AG08396 (cell line): ENCODE data around the gene FRMD4A.
A peak's percentile ranks its signal among the peaks of the same experiment; 100 is the strongest.
"Not testable (repeated sequence)": the region's sequence is repeated elsewhere in the genome, so short reads cannot be mapped to it uniquely, and the experiment has no call there.

Experiments used
- DNase-seq: peaks from one replicate; pipeline ENCODE4 v3.0.0; 2012; ENCODE audit warnings: low spot score, mixed read lengths

Gene FRMD4A

DNA sequence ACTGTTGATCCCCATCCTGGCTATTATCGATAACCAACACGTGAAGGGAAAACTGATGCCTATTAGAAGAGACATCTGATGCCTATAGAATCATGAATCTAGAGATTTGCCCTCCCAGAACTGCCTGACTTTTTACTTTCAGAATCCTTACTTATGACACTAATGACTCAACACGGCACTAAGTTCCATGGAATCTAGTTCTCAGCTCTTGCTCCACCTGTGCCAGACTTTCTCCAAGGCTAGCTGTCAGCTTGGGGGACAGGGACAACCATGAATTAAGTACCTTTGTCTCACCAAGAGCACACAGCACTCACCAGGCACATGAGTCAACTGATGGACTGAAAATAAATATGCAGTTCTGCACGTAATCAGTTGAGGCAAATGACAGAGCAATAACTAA, 184.2 kb downstream of the FRMD4A start:
- DNase-seq: peak; percentile 26

DNA sequence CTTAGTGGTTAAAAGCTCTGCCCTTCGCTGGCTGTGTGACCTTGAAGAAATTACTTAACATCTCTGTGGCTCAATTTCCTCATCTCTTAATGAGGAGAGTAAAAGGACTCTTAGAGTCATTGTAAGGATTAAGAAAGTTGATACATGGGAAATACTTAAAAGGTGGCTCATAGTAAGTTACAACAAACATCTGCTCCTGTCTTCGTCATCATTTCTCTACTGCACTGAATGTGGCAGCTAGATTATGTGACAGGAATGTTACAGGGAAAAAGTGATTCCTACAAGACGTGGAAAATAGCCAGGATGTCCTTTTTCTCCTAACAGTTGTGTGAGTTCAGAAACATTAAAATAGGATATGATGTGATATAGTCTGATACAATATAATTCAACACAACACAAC, 184.7 kb downstream of the FRMD4A start:
- DNase-seq: peak; percentile 60

DNA sequence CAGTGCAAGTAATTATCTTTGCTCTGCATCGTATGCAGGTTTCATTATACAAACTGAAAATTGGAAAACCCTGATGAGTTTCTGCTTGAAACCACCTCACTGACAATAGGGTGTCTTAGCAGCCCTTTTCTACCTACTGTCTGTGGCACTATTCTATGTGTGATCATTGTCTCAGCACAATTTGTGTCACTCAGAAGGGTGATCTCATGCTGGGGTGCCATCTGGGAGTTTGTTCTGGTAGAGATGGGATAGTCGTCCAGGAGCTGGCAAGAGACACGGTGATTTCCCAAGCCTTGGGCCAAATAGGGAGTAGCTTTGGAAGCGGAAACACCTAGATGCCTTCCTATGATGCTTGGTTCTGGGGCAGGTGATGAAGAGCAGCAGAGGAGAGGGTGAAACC, 186.3 kb downstream of the FRMD4A start:
- DNase-seq: no peak

DNA sequence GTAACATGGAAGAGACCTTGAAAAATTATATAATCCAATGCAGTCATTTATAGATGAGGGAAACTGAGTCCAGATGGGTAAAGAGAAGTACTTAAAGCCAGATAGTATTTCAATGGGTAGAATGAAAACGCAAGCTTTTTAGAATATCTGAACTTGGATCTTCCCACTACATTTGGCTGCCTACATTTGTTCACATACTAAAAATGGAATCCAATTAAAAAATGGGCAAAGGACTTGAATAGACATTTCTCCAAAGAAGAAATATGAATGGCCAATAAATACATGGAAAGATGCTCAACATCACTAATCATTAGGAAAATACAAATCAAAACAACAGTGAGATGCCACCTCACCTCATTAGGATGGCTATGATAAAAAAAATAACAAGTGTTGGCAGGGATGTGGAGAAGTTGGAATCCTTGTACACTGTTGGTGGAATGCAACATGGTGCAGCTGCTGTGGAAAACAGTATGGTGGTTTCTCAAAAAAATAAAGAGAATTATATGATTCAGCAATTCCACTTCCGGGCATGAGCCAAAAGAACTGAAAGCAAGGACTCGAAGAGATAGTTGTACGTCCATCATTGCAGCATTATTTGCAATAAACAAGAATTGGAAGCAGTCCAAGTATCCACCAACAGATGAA, 188.0 kb downstream of the FRMD4A start:
- no peak for DNase-seq

DNA sequence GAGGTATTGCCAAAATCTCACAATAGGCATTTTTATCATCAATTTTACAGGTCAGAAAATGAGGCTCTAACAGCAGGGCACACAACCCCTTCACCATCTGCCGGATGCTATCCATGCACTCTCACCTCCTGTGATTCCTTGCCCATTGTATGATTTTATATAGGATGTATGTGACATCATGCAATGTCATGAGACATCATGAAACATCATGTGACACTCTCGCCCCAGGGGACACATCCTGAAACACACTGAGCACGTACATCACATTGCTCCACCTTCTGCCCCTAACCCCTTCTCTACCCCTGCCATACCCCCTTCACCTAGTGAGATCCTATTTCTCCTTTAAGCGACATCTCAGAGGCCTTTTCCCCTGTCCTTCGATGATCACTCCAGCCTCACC, 189.4 kb downstream of the FRMD4A start:
- no peak for DNase-seq

DNA sequence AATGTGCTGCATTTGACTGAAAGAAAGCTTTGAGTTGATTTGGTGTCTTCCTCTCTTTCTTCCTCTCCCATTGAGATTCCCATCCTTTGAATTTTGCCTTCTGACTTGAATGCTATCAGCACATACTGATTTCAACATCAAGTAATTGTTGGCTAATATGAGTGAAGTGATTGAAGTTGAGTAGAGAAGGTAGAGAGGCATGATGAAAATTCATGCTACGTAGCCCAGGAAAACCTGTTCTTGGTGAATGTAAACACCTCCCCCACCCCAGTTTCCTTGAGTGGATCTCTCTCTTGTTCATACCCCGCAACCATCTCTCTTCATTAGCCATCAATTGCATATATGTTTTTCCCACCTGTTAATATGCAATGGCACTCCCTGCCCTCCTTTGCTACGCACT, 193.3 kb downstream of the FRMD4A start:
- no peak for DNase-seq

DNA sequence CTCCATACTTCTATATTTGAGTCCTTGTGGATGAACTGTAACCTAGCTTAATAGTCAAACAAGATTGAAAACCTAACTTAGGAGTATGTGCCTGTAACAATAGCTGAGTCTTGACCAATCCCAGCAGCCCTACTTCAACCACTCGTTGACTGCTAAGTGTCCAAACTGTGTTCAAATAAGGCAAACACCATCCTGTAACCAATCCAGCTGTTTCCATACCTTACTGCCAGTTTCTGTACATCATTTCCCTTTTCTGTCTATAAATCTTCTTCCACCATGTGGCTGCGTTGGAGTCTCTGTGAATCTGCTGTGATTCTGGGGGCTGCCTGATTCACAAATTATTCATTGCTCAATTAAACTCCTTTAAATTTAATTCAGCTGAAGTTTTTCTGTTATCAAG, 195.5 kb downstream of the FRMD4A start:
- DNase-seq: not testable (repeated sequence)

DNA sequence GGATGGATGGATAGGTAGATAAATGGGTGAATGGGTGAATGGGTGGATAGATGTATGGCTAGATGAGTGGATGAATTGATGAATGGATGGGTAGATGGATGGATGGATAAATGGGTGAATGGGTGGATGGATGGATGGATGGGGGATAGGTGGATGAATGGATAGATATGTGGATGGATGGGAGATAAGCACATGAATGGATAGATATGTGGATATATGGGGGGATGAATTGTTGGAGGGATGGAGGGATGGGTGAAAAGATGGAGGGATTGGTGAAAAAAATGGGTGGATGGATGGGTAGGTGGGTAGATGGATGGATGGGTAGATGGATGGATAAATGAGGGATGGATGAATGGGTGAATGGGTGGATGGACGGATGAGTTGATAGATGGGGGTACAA, 196.4 kb downstream of the FRMD4A start:
- no peak for DNase-seq

DNA sequence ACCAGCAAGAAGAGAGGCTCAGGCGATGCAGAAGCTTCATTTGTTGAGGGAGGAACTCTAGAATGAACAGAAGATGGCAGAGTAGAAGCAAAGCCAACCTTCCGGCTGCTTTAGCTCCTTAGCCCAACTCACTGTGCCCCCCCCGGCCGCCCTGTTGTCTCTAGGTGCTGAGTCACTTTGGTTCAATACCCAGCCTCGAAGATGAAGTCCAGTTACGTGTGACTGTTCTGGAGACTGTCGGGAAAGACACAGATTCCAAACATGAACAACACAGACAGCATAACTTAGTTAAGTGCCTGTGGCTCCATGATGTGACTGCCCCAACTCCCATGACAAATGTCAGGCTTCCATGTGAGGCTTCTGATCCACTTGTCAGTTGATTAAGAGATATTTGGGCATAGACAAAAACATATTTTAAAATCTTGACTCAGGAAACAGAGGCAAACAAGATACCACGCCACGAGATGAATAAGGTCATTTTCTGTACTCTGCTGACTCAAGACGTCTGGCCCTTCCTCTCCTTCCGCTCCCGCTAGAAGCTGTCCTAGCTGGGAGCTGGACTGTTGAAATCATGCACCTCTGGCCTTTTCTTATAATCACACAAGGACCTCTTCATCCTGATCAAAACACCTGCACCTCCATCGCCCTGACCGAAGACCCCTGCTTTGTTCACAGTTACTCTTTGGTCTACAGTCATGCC, 199.3 kb downstream of the FRMD4A start:
- no peak for DNase-seq

DNA sequence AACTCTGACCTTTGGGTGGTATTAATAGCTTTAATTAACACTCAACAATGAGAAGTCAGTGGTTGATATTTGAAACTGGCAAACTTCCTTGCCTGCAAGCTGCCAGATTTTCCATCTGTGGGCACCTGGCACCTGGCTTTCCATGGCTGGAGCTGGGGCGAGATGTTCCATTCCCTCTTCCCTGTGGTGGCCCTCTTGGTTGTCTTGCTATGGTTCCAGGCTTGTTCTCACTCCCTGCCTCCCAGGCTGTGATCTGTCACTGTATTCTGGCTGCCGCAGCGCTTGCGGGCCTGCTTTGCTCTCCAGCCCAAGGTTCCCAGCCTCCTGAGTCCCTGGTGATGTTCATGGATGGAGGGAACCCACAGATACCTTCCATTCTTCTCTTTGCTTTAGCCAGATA, 201.0 kb downstream of the FRMD4A start:
- no peak for DNase-seq

DNA sequence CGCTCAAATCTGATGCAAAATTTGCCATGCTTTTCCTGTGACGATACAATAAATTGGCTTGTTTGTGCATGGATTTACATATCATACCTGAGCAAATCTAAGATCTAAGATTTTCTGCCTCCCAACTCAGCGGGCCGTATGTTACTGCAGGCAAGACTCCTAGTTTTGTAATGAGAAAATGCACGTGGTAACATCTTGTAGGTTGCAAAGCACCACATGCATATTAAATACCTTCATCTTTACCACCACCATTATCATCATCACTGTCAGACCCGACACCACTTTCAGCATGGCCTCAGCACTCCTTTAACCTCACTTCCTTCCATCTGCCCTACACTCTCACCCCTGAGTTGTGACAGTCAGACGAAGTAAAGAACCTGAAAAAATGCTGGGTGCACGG, 202.2 kb downstream of the FRMD4A start:
- no peak for DNase-seq

DNA sequence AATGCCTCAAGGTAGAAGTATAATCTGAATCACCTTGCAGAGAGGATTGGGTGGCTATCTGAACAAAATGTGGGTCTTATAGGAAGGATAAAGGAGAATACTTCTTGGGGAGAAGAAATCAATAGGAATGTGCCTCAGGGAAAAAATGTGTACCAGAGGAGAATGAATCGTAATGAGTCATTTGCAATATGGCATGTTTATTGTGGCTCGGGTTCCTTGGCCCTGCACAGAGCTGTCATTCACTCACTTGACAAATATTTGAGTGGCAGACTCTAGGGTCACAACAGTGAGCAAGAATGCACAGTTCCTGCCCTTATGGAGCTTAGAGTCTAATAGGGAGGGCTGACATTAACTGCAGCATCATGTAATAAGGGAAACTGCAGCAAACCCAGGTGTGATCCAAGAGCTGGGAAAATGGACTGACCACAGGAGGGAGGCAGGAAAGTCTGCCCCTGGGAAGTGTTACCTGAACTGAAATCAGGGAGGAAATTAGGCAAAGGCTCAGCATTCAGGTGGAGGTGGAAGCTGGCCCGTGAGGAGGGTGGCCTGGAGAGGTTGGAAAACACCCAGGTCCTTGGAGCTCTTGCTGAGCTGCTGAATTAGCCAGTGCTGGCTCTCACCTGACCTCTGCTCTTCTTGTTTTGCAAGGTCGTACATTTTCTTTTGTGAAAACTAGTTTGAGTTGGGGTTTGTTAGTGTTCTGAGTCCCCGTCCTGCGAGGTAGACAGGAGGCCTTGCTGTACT, 203.9 kb downstream of the FRMD4A start:
- DNase-seq: peak; percentile 27

DNA sequence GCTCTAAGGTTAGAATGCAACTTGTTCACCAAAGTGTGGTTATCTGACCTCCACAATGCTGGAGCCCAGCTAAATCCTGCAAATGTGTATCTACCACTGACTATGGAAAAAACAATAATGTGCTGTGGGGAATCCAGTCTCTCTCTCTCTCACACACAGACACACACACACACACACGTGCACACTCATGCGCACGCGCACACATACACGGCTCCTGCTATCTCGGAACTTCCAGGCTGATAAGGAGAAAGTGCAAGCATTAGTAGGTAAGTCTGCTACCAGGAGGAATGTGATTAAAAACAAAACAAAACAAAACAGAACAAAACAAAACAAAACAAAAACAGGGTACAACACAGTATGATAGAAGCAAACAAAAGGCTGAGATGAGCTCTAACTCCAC, 205.2 kb downstream of the FRMD4A start:
- DNase-seq: no peak

DNA sequence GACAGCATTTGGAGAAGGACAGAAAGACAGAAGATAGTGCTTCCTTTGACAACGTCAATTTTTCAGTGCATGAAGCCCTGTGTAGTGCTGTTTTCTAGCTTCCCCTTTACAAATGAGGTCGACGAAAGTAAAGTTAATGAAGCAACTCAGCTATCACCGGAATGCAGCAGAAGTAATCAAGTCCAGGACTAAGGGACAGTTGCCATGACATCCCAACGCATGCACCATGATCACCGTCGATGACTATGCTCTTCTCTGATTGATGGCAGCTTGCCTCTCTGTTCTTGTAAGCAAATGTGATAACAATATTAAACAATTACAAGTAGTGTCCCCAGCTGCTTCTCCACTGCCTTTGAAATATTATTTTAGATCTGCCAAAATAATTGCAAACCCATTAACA, 205.8 kb downstream of the FRMD4A start:
- DNase-seq: no peak

DNA sequence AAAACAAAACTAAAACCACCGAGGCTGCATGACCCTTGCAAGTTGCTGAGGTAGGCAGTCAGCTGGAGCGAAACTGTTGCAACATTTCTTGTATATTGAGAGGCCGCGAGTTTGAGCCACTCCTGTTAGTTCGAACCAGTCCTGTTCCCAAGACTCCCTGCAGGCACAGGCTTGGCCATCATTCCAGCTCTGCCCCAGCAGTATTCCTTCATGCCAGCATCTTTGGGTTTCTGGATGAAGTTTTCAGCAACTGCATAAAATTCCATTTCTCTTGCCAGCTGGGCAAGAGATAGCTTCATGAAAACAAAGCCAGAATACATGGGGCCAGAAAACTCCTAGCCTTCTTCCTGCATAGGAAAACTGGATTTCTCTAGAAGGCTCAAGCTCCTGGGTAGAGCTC, 207.6 kb downstream of the FRMD4A start:
- no peak for DNase-seq

DNA sequence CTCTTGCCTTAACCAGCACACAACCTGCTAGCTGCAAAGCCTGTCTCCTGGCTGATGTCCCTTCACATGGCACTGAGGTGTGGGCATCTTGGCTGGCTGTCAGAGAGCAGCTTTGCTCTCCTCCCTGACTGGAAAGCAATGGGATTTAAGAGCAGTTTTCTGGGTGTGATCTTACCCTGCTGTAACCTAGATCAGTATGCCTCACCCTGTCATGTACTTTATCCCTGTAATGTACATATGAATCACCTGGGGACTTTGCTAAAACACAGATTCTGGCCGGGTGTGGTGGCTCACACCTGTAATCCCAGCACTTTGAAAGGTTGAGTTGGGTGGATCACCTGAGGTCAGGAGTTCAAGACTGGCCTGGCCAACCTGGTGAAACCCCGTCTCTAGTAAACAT, 209.9 kb downstream of the FRMD4A start:
- DNase-seq: no peak

DNA sequence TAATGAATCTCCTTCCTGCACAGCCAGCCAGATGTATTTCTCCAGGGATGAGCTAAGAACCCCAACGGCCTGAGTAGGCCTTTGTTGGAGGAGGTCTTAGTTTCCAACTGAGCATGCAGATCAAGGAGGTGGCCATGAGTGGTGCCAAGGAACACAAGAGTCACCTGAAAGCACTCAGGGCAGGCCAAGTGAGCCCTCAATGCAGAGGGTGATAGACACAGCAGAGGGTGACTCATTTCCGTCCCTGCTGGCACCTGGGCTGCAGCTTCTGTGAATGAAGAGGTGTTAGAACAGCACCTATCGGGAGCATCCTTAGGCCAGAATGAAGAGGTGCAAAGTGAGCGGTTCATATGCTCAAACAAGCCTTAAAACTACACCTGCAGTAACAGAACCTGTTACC, 211.8 kb downstream of the FRMD4A start:
- no peak for DNase-seq

DNA sequence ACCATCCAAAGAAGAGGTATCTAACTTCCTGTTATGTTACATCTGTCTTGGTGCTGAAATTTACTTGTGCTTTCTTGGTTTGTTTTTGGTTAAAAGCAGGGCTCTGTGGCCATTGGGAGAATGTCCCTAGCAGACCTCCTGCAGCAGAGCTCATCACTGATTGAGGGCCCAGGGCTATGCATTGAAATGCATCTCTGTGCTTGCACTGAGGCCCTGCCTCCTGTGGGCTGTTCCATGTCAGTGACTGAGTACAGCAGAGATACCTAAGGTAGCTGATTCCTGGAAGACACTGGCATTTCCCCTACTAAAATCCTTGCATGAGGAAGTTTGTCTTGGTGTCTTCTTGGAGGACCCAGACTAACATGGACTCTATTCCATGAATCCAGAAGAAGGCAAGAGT, 213.9 kb downstream of the FRMD4A start:
- no peak for DNase-seq

DNA sequence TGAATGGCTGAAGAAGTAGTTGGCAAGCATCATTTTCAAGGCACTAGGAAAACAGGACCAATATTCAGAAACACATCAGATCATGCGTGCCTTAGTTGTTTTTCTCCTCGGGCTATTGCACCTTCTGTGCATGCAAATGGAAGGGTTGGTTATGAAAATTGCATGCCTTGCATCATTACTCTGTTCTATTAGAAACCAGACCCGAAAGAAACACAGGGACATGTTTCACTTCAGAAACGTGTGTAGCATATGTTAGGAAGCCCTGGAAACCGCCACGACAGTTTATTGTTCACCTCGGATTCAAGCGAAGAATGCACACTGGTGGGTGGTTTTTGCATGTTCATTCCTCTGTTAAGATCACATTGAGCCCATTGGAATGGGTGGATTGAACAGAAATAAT, 214.7 kb downstream of the FRMD4A start:
- DNase-seq: no peak

DNA sequence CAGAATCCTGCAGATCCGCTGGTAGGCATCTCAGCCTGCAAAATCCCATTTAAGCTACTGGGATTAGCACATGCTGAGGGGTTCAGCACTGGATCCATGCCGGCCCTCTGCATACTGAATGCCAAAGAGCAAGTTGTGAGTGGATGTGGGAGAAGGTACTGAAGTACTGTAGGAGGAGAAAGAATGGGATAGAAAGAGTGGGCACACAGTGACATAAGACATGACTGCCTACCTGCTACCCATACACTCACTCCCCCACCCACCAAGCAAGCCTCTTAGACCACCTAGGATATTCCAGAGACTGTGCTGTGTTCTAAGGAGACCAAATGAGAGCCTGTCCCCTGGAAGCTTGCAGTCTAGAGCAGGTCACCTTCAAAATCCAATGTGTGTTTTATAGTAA, 215.9 kb downstream of the FRMD4A start:
- no peak for DNase-seq

DNA sequence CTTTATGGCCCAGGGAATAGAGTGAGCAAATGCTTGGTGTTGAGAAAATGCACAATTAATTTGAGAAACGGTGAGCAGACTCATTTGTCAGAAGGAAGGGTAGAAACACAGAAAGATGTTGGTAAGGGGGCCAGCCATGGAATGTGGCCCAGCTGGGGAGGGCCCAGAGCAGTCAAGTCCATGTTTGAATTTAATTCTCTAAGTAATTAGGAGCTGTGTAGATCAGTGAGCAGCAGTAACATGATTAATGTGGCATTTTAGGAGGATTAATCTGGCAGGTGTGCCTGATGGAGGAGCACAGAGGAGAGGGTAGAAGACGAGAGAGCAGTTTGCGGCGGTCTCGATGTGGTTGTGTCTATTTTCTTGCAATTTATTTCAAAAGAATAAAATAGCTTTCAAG, 218.7 kb downstream of the FRMD4A start:
- no peak for DNase-seq

DNA sequence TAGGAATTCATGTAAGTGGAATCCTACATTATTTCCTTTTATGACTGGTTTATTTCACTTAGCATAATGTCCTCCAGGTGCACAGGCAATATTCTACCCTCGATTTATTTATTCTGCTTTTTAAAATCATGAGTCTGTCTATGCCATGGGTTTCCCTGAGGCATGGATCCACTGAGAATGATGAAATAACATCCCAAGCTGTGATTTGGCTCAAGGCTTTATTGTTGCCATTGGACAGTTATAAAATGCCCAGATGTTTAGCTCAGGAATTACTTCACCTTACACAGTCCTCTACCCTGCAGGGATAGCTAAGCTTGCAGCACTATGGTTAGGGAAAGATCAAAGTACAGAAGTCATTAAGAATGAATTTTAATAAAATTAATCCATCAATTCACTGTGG, 219.5 kb downstream of the FRMD4A start:
- no peak for DNase-seq

DNA sequence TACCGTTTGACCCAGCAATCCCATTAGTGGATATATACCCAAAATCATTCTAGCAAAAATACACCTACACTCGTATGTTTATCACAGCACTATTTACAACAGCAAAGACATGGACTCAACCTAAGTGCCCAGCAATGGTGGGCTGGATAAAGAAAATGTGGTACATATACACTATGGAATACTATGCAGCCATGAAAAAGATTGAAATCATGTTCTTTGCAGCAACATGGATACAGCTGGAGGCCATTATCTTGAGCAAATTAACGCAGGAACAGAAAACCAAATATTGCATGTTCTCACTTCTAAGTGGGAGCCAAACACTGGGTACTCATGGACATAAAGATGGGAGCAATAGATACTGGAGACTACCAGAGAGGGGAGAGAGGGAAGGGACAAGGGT, 223.9 kb downstream of the FRMD4A start:
- no peak for DNase-seq

DNA sequence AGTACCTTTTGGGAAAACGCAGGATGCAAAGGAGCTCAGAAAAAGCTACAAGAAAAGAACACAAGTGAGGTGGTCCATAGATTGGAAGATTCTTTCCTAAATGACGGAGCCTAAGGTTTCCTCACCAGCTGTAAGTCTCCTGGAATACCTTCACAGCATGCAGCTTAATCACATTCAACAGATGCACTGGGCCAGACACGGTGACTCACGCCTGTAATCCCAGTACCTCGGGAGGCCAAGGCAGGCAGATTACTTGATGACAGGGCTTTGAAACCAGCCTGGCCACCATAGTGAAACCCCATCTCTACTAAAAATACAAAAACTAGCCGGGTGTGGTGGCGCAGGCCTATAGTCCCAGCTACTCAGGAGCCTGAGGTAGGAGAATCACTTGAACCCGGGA, 228.7 kb downstream of the FRMD4A start:
- DNase-seq: no peak
